ENCODE results near the gene ADAP1. TPM values are rescaled to one million over a fixed set of nuclear protein-coding genes. Genes with fewer than 3 reads are reported as not detected.

The ADAP1 gene
- total RNA-seq, 1 experiment from 2014 or later: 16.4 TPM

DNA sequence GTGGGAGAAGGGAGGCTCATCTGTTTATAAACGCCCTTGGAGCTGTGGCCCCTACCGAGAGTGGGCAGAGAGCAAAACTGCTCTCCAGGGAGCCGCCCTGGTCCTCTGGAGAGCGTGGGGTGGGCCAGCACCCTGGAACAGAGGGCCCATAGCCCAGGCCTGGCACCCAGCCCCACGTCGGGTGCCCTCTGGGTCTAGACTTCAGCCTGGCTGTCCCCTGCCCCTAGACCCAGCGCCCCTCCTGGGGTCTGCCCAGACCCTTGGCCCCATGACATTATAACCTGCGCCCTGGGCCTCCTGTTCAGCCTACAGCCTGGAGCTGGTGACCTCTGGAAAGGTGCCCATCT, 53.5 kb downstream of the ADAP1 start:
- POLR2A ChIA-PET (ENCODE audit: low non-redundant PET): no interaction called here
- Histone ChIP-seq H3K36me3 (ENCODE audit: insufficient read depth, low read length, poor library complexity, severe bottlenecking) (peaks cover 10% of the 10 kb centered on the region), H3K27ac (ENCODE audit: low read depth, low read length, poor library complexity, severe bottlenecking) (peak overlapping the region; percentile 54), H3K4me1 (ENCODE audit: insufficient read depth, low read length, poor library complexity, severe bottlenecking) (peaks cover 16% of the 10 kb centered on the region), H3K9me3 (ENCODE audit: low read depth, low read length, poor library complexity, severe bottlenecking) (no peaks in the 10 kb centered on the region), H3K27me3 (replicated peaks; ENCODE audit: insufficient read depth, low read depth, low read length, poor library complexity) (peaks cover 11% of the 10 kb centered on the region), H3K4me3 (ENCODE audit: low read depth, low read length, poor library complexity, severe bottlenecking) (no peak overlapping the region)
- intact Hi-C loops (cut with micrococcal nuclease; ENCODE audit: unreplicated experiment): no loop called here
- no TSS peak for BruUV-seq (replicated peaks)
- no peak for DNase-seq (ENCODE audit: low spot score)
- TF ChIP-seq, protein P1, sequence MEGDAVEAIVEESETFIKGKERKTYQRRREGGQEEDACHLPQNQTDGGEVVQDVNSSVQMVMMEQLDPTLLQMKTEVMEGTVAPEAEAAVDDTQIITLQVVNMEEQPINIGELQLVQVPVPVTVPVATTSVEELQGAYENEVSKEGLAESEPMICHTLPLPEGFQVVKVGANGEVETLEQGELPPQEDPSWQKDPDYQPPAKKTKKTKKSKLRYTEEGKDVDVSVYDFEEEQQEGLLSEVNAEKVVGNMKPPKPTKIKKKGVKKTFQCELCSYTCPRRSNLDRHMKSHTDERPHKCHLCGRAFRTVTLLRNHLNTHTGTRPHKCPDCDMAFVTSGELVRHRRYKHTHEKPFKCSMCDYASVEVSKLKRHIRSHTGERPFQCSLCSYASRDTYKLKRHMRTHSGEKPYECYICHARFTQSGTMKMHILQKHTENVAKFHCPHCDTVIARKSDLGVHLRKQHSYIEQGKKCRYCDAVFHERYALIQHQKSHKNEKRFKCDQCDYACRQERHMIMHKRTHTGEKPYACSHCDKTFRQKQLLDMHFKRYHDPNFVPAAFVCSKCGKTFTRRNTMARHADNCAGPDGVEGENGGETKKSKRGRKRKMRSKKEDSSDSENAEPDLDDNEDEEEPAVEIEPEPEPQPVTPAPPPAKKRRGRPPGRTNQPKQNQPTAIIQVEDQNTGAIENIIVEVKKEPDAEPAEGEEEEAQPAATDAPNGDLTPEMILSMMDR (conservative IDR thresholded peaks at IDR 0.05; ENCODE audit: low read depth, low read length): no peak
- no peak for TF ChIP-seq EZH2 (IDR thresholded peaks at IDR 0.05; ENCODE audit: borderline replicate concordance, low read depth, low read length, poor library complexity, severe bottlenecking)
- CTCF ChIA-PET: interaction anchor here (0.9 kb wide), 1 partner anchor 92 kb away, joined by 3 read pairs; no protein-coding TSS in a partner anchor

DNA sequence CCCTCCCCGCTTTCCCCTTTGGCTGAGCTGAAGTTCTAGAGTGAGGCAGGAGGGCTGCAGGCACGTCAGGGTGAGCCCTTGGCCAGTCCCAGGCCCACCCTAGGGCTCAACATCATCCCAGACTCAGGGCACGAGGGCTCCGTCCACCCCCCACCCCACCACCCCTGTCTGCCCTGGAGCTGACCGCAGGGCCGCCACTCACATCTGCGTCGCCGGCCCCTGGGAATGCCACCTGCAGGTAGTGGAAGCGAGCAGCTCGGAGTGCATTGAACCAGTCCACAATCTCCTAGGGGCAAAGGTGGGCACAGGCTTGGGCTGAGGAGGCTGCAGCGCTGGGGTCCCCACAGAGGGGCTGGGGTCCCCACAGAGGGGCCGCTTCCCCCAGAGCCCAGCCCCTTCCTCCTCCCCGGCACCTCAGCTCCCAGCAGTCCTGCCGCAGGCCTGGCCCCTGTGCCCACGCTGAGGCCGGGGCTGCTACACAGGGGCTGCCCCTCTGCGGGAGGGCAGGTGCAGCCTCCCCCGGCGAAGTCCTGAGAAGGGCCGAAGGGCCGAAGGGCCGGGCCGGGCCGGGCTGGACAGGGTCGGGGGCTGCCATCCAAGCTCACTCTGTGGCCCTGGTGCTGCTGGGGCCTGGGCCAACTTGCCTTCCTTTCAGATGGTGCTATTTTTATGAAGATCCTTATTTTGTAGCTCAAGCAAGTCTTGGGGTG, 54.0 kb downstream of the ADAP1 start:
- no TSS peak for BruUV-seq (replicated peaks)
- CTCF ChIA-PET: no interaction called here
- intact Hi-C loops (cut with micrococcal nuclease; ENCODE audit: unreplicated experiment): no loop called here
- no peaks in the 10 kb centered on the region for H3K9me3 ChIP-seq (ENCODE audit: low read depth, low read length, poor library complexity, severe bottlenecking)
- POLR2A ChIA-PET (ENCODE audit: low non-redundant PET): no interaction called here
- peaks cover 16% of the 10 kb centered on the region for H3K4me1 ChIP-seq (ENCODE audit: insufficient read depth, low read length, poor library complexity, severe bottlenecking)
- H3K4me3 ChIP-seq (ENCODE audit: low read depth, low read length, poor library complexity, severe bottlenecking): no peak overlapping the region
- TF ChIP-seq EZH2 (IDR thresholded peaks at IDR 0.05; ENCODE audit: borderline replicate concordance, low read depth, low read length, poor library complexity, severe bottlenecking): no peak
- TF ChIP-seq, protein P1 (conservative IDR thresholded peaks at IDR 0.05; ENCODE audit: low read depth, low read length): no peak
- no peak for DNase-seq (ENCODE audit: low spot score)
- peak overlapping the region; percentile 54 for H3K27ac ChIP-seq (ENCODE audit: low read depth, low read length, poor library complexity, severe bottlenecking)
- peaks cover 11% of the 10 kb centered on the region for H3K27me3 ChIP-seq (replicated peaks; ENCODE audit: insufficient read depth, low read depth, low read length, poor library complexity)
- H3K36me3 ChIP-seq (ENCODE audit: insufficient read depth, low read length, poor library complexity, severe bottlenecking): peaks cover 10% of the 10 kb centered on the region

DNA sequence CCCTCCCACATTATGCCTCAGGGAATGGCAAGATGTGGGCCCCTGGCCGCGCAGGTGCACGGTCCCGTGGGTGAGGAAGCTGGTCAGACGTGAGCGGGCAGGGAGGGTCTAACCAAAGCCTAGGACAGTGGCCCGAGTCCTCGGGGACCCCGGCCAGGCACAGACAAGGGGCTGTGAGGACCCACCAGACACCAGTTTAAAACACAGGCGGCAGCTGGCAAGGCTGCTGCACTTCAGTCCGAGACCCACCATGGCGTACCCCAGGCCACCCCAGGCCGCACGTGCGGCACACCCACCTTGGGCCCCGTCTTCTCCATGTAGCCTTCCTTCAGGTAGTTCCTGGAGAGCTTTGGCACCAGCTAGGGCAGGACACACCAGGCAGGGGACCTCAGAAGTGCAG, 54.7 kb downstream of the ADAP1 start:
- BruUV-seq (replicated peaks): no TSS peak
- ChIA-PET CTCF (no interaction called here), POLR2A (ENCODE audit: low non-redundant PET) (no interaction called here)
- intact Hi-C loops (cut with micrococcal nuclease; ENCODE audit: unreplicated experiment): no loop called here
- Histone ChIP-seq H3K4me3 (ENCODE audit: low read depth, low read length, poor library complexity, severe bottlenecking) (no peak overlapping the region), H3K27me3 (replicated peaks; ENCODE audit: insufficient read depth, low read depth, low read length, poor library complexity) (peaks cover 5% of the 10 kb centered on the region), H3K36me3 (ENCODE audit: insufficient read depth, low read length, poor library complexity, severe bottlenecking) (peaks cover 10% of the 10 kb centered on the region), H3K9me3 (ENCODE audit: low read depth, low read length, poor library complexity, severe bottlenecking) (no peaks in the 10 kb centered on the region), H3K4me1 (ENCODE audit: insufficient read depth, low read length, poor library complexity, severe bottlenecking) (peaks cover 13% of the 10 kb centered on the region), H3K27ac (ENCODE audit: low read depth, low read length, poor library complexity, severe bottlenecking) (peak overlapping the region; percentile 30)
- TF ChIP-seq, protein P1 (conservative IDR thresholded peaks at IDR 0.05; ENCODE audit: low read depth, low read length): no peak
- no peak for TF ChIP-seq EZH2 (IDR thresholded peaks at IDR 0.05; ENCODE audit: borderline replicate concordance, low read depth, low read length, poor library complexity, severe bottlenecking)
- no peak for DNase-seq (ENCODE audit: low spot score)

All from A673 (cell line).